Gastrocnemius medialis (tissue), 4 donors: ENCODE results near the gene ITLN2.

Experiments
- CTCF ChIP-seq, 5 experiments: fragments of 450-650 bp in 3 of 5; fragments of 200-600 bp in 2 of 5; sonication (generic) in 2 of 5; IDR thresholded peaks in 4 of 5; conservative IDR thresholded peaks in 1 of 5; 1 replicate in 4 of 5; 2 replicates in 1 of 5; pipeline ENCODE4 v1.5.1; 2016 to 2019; ENCODE audit warnings: antibody characterized with exemption in 5 of 5, mild to moderate bottlenecking in 3 of 5, moderate library complexity in 3 of 5
- POLR2A ChIP-seq, 2 donors: fragments of 450-650 bp; IDR thresholded peaks; one replicate each; pipeline ENCODE4 v1.6.1; 2017; ENCODE audit warnings: antibody characterized with exemption in 2 of 2, mild to moderate bottlenecking in 2 of 2, moderate library complexity in 2 of 2

GRCh38 chr1:160956966-160957365 lies 2.4 kb upstream of the ITLN2 start:
- TF ChIP-seq POLR2A (IDR thresholded peaks at IDR 0.05): no peak
- no peak for TF ChIP-seq CTCF (IDR thresholded peaks at IDR 0.05 in 4 of 5, conservative IDR thresholded peaks at IDR 0.05 in 1 of 5)
